ENCODE data around the gene PSMD9. TPM values are rescaled to one million over a fixed set of nuclear protein-coding genes. Genes with fewer than 3 reads are reported as not detected.

PSMD9 gene
- total RNA-seq, 2 experiments from 2014 or later, result 60.0 to 62.0 TPM

DNA sequence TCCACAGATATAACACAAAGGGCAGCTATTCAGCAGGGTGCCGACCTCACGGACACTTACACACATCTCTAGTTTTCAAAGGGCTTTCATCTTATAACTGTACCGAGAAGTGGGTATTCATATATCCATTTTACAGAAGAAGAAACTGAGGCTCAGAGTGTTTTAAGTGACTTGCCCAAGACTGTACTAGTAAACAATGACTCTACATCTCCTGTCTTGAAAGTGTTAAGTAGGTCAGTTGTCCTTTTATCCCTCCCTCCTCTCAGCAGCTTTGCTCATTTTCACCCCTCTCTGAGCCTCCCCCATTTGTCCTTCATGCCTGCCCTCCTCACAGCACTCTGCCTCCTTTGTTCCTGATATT is 43.6 kb downstream of the PSMD9 start:
- ChIA-PET POLR2A (no interaction called here), CTCF (no interaction called here)
- DNase-seq, result no peak
- Mint-ChIP-seq H3K9me3 (no peaks in the 10 kb centered on the region), H3K4me1 (peaks cover 2% of the 10 kb centered on the region), H3K27me3 (no peaks in the 10 kb centered on the region), H3K36me3 (ENCODE audit: low read depth) (no peaks in the 10 kb centered on the region), H3K4me3 (no peak overlapping the region), H3K27ac (peak overlapping the region; percentile 58)

DNA sequence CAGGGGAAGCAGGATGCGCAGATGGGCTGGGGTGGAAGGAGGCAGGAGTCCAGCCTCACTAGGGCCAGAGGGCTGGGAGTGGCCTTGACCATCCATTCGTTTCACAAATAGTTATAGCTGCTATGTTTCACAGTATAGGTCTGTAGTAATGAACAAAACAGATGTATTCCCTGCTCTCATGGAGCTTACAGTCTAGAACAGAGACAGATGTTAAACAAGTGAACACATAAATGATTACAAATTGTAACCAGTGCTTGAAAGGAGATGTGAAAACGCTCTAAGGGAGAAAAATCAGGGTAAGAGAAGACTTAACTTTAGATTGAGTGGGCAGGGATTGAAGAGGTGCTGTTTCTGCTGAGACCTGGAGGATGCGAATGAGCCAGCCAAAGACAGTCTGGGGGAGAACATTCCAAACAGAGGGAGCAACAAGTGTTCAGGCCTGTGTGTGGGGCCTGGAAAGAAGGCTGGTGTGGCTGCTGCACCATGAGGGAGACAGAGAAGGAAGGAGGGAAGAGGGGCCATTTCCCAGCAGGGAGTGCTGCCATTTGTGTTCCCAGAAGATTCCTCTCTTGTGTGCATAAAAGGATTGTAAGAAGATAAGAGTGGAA is 44.4 kb downstream of the PSMD9 start:
- Mint-ChIP-seq H3K4me3 (no peak overlapping the region), H3K36me3 (ENCODE audit: low read depth) (no peaks in the 10 kb centered on the region), H3K27ac (no peak overlapping the region), H3K9me3 (peaks cover 3% of the 10 kb centered on the region), H3K27me3 (no peaks in the 10 kb centered on the region), H3K4me1 (peaks cover 8% of the 10 kb centered on the region)
- CTCF ChIA-PET, result no interaction called here
- no peak for DNase-seq
- POLR2A ChIA-PET, result no interaction called here

DNA sequence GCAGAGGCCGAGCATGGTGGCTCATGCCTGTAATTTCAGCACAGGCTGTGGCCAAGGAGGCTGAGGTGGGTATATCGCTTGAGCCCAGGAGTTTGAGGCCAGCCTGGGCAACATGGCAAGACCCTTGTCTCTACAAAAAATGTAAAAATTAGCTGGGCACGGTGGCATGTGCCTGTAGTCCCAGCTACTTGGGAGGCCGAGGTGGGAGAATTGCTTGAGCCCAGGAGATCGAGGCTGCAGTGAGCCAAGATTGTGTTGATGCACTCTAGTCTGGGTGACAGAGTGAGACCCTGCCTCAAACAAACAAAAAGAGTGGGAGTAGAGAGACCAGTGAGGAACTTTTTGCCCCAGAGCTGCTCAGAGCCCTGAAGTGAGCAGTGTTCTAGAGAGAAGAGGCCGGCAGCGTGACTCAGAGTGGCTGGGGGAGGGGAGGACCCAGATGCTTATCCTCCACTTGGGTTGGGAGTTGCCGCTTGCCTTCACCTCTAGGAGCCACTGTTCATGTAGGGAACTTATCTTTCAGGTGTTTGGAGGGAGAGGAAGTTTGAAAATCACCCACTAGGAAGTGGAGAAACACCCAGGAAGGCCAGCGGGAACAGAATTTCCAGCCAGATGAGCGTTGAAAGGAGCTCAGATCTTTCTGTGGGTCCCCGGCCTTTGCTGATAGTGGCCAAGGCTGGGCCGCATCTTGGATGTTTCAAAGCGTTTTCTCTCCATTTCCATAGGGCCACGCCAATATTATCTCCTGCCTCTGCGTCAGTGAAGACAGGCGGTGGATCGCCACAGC is 45.1 kb downstream of the PSMD9 start:
- Mint-ChIP-seq H3K36me3 (ENCODE audit: low read depth) (no peaks in the 10 kb centered on the region), H3K9me3 (peaks cover 3% of the 10 kb centered on the region), H3K27me3 (no peaks in the 10 kb centered on the region), H3K27ac (no peak overlapping the region), H3K4me1 (peaks cover 8% of the 10 kb centered on the region), H3K4me3 (no peak overlapping the region)
- POLR2A ChIA-PET, result no interaction called here
- CTCF ChIA-PET, result interaction anchor here (1.1 to 1.4 kb wide), 2 partner anchors 139 to 189 kb away, joined by 3 read pairs; no protein-coding TSS in a partner anchor
- DNase-seq, result no peak

DNA sequence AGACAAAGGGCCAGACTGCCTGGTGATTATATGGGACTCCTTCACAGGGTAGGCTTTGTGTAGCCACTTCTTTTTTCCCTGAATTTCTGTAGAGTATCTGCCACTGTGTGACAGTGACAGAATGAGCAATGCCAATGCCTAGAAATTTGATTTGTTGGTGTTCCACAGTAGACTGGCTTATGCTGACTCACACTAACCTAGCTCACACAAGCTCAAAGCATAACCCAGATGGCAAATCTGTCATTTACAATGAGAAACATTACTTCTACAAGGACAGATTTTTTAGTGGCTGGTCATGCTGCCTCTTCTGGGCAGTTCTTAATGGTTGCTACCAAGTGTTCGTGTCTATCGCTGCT is 45.7 kb downstream of the PSMD9 start:
- Mint-ChIP-seq H3K4me1 (peaks cover 13% of the 10 kb centered on the region), H3K4me3 (no peak overlapping the region), H3K27me3 (no peaks in the 10 kb centered on the region), H3K27ac (no peak overlapping the region), H3K9me3 (peaks cover 3% of the 10 kb centered on the region), H3K36me3 (ENCODE audit: low read depth) (no peaks in the 10 kb centered on the region)
- no peak for DNase-seq
- ChIA-PET CTCF (interaction anchor here (1.1 to 1.4 kb wide), 2 partner anchors 140 to 189 kb away, joined by 3 read pairs; no protein-coding TSS in a partner anchor), POLR2A (no interaction called here)

DNA sequence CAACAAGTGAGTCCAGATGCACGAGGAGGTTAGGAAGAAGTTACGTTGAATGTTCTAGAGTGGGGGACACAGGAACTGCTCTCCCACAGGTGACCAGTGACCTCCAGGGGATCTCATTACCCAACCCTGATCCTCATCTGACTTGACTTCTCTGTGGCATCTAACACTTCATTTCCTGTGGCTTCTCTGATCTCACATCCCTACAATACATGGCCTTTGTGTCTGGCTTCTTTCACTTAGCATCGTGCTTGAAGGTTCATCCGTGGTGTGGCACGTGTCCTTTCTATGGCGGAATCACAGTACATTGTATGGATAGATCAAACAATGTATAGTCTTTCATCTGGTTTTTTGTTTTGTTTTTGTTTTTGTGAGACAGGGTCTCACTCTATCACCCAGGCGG is 49.1 kb downstream of the PSMD9 start:
- no peak overlapping the region for H3K27ac Mint-ChIP-seq
- POLR2A ChIA-PET, result no interaction called here
- no peaks in the 10 kb centered on the region for H3K36me3 Mint-ChIP-seq (ENCODE audit: low read depth)
- CTCF ChIA-PET, result no interaction called here
- H3K27me3 Mint-ChIP-seq, result no peaks in the 10 kb centered on the region
- H3K4me3 Mint-ChIP-seq, result no peak overlapping the region
- DNase-seq, result peak; percentile 16
- peaks cover 13% of the 10 kb centered on the region for H3K4me1 Mint-ChIP-seq
- peaks cover 3% of the 10 kb centered on the region for H3K9me3 Mint-ChIP-seq

DNA sequence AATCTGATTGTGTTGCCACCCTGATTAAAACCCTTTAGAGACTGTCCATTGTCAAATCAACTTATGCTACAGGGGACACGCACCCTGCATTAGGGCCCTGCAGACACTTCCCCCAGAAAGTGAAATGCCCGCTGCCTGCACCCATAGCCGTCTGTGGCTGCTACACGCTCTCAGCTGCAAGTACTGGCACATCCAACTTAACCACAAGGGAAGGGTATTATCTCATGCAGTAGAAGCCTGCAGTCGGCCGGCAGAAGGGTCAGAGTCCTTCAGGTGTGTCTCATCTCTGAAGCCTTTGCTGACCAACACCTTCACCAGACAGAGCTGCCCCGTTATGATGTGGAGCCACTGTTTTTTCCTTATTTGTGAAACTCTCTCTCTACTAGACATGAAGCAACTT is 50.6 kb downstream of the PSMD9 start:
- H3K4me1 Mint-ChIP-seq, result peaks cover 13% of the 10 kb centered on the region
- no peak overlapping the region for H3K27ac Mint-ChIP-seq
- no peak for DNase-seq
- H3K27me3 Mint-ChIP-seq, result no peaks in the 10 kb centered on the region
- H3K9me3 Mint-ChIP-seq, result peaks cover 3% of the 10 kb centered on the region
- H3K36me3 Mint-ChIP-seq (ENCODE audit: low read depth), result no peaks in the 10 kb centered on the region
- ChIA-PET CTCF (interaction anchor here (0.6 to 1.0 kb wide), 2 partner anchors 12 to 21 kb away, joined by 3 to 5 read pairs; partner anchors contain the start of gene CFAP251), POLR2A (no interaction called here)
- no peak overlapping the region for H3K4me3 Mint-ChIP-seq

- peak overlapping the region; percentile 3 for H3K27ac Mint-ChIP-seq
- POLR2A ChIA-PET, result no interaction called here
Measured at GRCh38 chr12:121939992-121940766, 51.6 kb downstream of the PSMD9 start.

GRCh38 chr12:121942145-121942718 is 53.6 kb downstream of the PSMD9 start:
- ChIA-PET CTCF (no interaction called here), POLR2A (no interaction called here)

More at GRCh38 chr12:121939992-121940766, 51.6 kb downstream of the PSMD9 start:
- CTCF ChIA-PET, result no interaction called here
- no peaks in the 10 kb centered on the region for H3K27me3 Mint-ChIP-seq
- H3K4me1 Mint-ChIP-seq, result peaks cover 13% of the 10 kb centered on the region
- H3K36me3 Mint-ChIP-seq (ENCODE audit: low read depth), result no peaks in the 10 kb centered on the region
- no peak overlapping the region for H3K4me3 Mint-ChIP-seq
- H3K9me3 Mint-ChIP-seq, result peaks cover 3% of the 10 kb centered on the region
- no peak for DNase-seq

DNA sequence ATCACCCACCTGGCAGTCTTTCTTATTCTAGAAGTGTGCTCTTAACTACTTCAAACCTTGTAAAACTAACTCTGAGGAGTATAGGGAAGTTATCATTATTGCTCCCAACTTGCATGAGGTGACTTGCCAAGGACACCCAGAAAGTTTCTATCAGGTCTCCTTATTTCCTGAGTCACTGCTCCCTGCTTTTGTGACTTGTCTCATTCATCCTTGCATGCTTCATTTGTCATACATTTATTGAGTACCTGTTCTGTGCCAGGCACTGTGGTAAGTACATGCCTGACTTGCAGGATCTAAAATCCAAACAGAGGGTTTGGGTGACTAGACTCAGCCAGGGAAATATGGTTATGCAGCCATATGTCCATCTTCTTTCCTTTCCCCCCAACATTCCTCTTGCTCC is 55.3 kb downstream of the PSMD9 start:
- CTCF ChIA-PET, result no interaction called here
- H3K4me1 Mint-ChIP-seq, result peaks cover 4% of the 10 kb centered on the region
- no peak overlapping the region for H3K27ac Mint-ChIP-seq
- POLR2A ChIA-PET, result no interaction called here
- no peak for DNase-seq
- no peaks in the 10 kb centered on the region for H3K9me3 Mint-ChIP-seq
- no peak overlapping the region for H3K4me3 Mint-ChIP-seq
- peaks cover 4% of the 10 kb centered on the region for H3K27me3 Mint-ChIP-seq
- no peaks in the 10 kb centered on the region for H3K36me3 Mint-ChIP-seq (ENCODE audit: low read depth)

More at GRCh38 chr12:121942145-121942718, 53.6 kb downstream of the PSMD9 start:
- no peak overlapping the region for H3K4me3 Mint-ChIP-seq
- H3K36me3 Mint-ChIP-seq (ENCODE audit: low read depth), result no peaks in the 10 kb centered on the region
- peaks cover 13% of the 10 kb centered on the region for H3K4me1 Mint-ChIP-seq
- peaks cover 3% of the 10 kb centered on the region for H3K9me3 Mint-ChIP-seq
- H3K27ac Mint-ChIP-seq, result no peak overlapping the region
- peaks cover 4% of the 10 kb centered on the region for H3K27me3 Mint-ChIP-seq
- DNase-seq, result no peak

- ChIA-PET CTCF (no interaction called here), POLR2A (no interaction called here)
- Mint-ChIP-seq H3K4me3 (no peak overlapping the region), H3K27ac (no peak overlapping the region), H3K27me3 (peaks cover 4% of the 10 kb centered on the region), H3K4me1 (no peaks in the 10 kb centered on the region), H3K36me3 (ENCODE audit: low read depth) (no peaks in the 10 kb centered on the region), H3K9me3 (no peaks in the 10 kb centered on the region)
- DNase-seq, result no peak
Measured at GRCh38 chr12:121946313-121947025, 57.9 kb downstream of the PSMD9 start.

DNA sequence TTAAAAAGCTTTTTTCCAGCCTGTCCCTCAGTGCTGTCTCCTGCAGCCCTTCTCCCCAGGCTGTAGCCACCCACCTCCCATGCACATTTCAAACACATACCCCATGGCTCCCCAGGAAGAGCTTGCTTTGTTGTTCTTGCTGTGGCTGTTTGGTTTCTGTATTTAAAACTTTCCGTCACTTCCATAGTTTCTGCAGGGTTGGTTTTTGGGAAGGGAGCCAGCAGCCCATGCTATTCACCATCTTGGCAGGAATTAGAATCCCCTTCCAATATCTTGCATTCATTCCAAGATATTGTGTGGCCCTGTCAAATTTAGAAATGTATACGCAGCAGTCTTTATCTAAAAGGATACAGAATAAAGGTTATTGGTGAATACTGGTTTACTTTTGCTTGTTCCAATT is 59.4 kb downstream of the PSMD9 start:
- Mint-ChIP-seq H3K9me3 (no peaks in the 10 kb centered on the region), H3K4me1 (no peaks in the 10 kb centered on the region), H3K4me3 (no peak overlapping the region), H3K36me3 (ENCODE audit: low read depth) (no peaks in the 10 kb centered on the region), H3K27me3 (peaks cover 5% of the 10 kb centered on the region), H3K27ac (no peak overlapping the region)
- POLR2A ChIA-PET, result no interaction called here
- DNase-seq, result no peak
- CTCF ChIA-PET, result no interaction called here

DNA sequence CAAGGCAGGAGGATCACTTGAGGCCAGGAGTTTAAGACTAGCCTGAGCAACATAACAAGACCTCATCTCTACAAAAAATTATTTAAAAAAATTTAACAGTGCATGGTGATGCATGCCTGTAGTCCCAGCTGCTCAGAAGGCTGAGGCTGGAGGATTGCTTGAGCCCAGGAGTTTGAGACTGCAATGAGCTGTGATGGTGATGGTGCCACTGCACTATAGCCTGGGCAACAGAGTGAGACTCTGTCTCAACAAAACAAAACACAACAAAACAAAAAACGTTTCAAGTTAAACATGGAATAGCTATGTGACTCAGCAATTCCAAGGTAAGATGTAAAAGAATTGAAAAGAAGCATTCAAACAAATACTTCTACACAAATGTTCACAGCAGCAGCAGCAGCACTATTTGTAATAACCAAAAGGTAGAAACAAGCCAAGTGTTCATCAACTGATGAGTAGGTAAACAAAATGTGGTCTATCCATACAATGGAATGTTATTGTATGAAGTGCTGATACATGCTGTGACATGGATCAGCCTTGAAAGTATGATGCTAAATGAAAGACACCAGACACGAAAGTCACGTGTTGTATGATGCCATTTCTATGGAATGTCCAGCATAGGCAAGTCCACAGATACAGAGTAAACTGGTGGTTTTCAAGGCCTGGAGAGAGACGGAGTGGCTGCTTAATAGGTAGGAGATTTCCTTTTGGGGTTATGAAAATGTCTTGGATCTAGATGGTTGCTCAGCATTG is 61.2 kb downstream of the PSMD9 start:
- POLR2A ChIA-PET, result no interaction called here
- no peaks in the 10 kb centered on the region for H3K9me3 Mint-ChIP-seq
- H3K27me3 Mint-ChIP-seq, result peaks cover 8% of the 10 kb centered on the region
- no peaks in the 10 kb centered on the region for H3K4me1 Mint-ChIP-seq
- CTCF ChIA-PET, result interaction anchor here (1.4 kb wide), 1 partner anchor 42 kb away, joined by 3 read pairs; no protein-coding TSS in a partner anchor
- no peak for DNase-seq
- H3K27ac Mint-ChIP-seq, result no peak overlapping the region
- H3K4me3 Mint-ChIP-seq, result no peak overlapping the region
- H3K36me3 Mint-ChIP-seq (ENCODE audit: low read depth), result no peaks in the 10 kb centered on the region
